T-helper 2 cell (primary cell): ENCODE data around the gene MYO5B.
"Not testable (repeated sequence)": the region's sequence is repeated elsewhere in the genome, so short reads cannot be mapped to it uniquely, and the experiment has no call there.

ENCODE experiments used
- DNase-seq, 5 experiments: peaks; one replicate each; pipeline versions ENCODE4 v3.0.0 to v3.0.0-alpha.2; 2012 to 2022

Gene MYO5B

DNA sequence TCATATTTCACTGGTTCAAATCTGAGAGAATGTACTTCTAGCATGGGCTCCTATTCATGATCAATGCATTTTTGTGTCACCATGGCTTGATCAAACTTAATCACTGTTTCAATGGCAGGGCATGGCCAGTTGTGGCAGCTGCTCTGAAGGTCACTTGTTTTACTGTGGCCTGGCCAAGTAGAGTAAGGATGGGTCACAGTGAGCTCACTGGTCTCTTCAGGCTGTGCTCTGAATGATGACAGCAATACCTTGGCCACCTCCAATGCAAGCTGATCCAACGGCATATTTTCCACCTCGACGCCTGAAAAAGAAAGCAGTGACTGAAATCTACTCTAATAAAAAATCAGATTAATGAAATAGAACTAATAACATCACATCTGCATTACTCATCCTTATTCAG lies 411.3 kb downstream of the MYO5B start:
- DNase-seq, result not testable (repeated sequence)

GRCh38 chr18:49778826-49779465 lies 416.0 kb downstream of the MYO5B start:
- no peak for DNase-seq
